ENCODE data around the gene FAM185A.
"Not testable (repeated sequence)": the region's sequence is repeated elsewhere in the genome, so short reads cannot be mapped to it uniquely, and the experiment has no call there.

Gene FAM185A

DNA sequence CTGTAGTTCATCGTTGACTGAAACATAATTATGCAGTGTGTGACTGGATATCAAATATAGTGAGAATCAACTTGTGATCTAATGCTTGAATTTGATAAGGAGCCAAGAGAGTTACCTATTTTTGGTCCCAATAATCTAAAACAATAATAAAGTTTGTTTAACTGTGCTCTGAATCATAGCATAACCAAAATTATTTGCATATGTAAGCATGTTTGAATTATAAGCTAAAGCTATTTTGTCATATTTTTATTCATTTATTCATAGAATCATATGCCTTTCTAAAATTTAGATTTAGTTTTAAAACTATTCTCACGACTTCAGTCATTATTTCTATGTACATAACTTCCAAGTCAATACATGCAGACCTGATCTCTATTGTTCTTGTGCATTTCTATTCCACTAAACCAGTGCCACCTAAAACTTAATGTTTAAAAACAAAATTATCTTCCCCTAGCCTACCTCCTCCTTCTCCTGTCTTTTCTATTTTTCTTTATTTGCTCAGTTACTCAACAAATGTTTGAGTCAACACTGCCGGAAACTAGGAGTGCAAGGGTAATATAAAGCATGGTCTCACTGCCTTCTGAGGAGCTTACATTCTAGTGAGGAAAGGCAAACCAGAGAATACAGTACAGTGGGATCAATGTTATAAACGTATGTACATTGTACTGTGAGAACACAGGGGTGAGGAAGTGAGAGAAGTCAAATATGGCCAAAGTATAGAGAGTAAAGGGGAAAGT lies 41.7 kb downstream of the FAM185A start:
- ATAC-seq (replicated peaks; ENCODE audit: extremely low read depth, poor library complexity, severe bottlenecking); H3K9me3 Mint-ChIP-seq; H3K4me3 Mint-ChIP-seq; H3K27me3 Mint-ChIP-seq; H3K4me1 Mint-ChIP-seq; DNase-seq (ENCODE audit: low spot score in 2 of 2); H3K36me3 Mint-ChIP-seq (ENCODE audit: insufficient read depth); H3K27ac Mint-ChIP-seq (ENCODE audit: low read depth): not testable (repeated sequence)

DNA sequence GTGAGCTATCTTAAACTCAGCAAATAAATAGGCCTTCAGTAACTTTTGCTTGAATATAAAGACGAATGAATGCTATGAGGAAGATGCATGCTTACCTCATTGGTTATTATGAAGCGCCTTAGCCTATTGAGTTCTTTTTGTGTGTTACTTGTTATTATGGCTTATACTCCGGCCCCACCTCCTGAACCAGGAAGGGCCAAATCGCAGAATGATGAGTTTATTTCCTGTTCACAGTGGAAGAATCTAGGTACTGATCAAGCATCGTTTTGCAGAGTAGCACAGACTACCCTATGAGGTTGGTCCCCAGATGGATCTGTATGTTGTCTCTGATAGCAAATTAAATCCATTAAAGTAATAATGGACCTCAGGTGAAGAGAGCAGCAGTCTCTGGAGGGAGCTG lies 42.6 kb downstream of the FAM185A start:
- H3K36me3 Mint-ChIP-seq (ENCODE audit: insufficient read depth); ATAC-seq (replicated peaks; ENCODE audit: extremely low read depth, poor library complexity, severe bottlenecking); H3K4me1 Mint-ChIP-seq; H3K9me3 Mint-ChIP-seq; H3K27ac Mint-ChIP-seq (ENCODE audit: low read depth); H3K4me3 Mint-ChIP-seq; DNase-seq (ENCODE audit: low spot score in 2 of 2); H3K27me3 Mint-ChIP-seq: not testable (repeated sequence)

DNA sequence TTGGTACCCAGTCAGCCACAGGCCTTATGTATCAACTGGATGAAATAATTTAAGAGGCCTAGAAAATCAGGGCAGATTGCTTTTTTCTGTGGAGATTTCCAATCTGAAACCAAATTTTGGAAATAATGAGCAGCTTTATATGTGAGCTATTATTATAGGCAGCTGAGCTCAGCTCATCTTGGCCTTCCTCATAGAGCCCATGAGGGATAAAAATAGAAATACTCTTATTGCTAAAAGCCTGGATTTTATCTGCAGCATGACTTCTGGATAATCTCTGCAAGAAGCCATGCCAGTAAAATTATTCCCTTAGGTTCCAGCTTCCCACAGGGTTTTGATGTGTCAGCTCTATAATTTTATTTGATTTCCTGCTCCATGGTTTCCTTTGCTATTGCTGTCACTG lies 43.0 kb downstream of the FAM185A start:
- ATAC-seq (replicated peaks; ENCODE audit: extremely low read depth, poor library complexity, severe bottlenecking); H3K36me3 Mint-ChIP-seq (ENCODE audit: insufficient read depth); H3K27me3 Mint-ChIP-seq; H3K9me3 Mint-ChIP-seq; H3K4me1 Mint-ChIP-seq; H3K27ac Mint-ChIP-seq (ENCODE audit: low read depth); H3K4me3 Mint-ChIP-seq; DNase-seq (ENCODE audit: low spot score in 2 of 2): not testable (repeated sequence)

DNA sequence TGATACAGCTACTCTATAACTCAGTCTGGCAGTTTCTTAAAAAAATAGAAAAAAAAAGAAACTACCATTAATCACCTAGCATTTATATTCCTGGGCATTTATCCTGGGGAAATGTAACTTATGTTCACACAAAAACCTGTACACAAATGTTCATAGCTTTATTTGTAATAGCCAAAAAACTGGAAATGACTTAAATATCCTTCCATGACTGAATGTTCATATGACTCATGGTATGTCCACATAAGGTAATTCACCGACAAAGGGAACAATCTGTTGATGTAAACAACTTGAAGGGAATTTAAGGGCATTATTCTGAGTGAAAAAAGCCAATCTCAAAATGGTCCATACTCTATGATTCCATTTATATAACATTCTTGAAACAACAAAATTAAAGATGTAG lies 45.8 kb downstream of the FAM185A start:
- H3K4me3 Mint-ChIP-seq; DNase-seq (ENCODE audit: low spot score in 2 of 2); H3K27ac Mint-ChIP-seq (ENCODE audit: low read depth); H3K4me1 Mint-ChIP-seq; ATAC-seq (replicated peaks; ENCODE audit: extremely low read depth, poor library complexity, severe bottlenecking); H3K9me3 Mint-ChIP-seq; H3K27me3 Mint-ChIP-seq; H3K36me3 Mint-ChIP-seq (ENCODE audit: insufficient read depth): not testable (repeated sequence)

DNA sequence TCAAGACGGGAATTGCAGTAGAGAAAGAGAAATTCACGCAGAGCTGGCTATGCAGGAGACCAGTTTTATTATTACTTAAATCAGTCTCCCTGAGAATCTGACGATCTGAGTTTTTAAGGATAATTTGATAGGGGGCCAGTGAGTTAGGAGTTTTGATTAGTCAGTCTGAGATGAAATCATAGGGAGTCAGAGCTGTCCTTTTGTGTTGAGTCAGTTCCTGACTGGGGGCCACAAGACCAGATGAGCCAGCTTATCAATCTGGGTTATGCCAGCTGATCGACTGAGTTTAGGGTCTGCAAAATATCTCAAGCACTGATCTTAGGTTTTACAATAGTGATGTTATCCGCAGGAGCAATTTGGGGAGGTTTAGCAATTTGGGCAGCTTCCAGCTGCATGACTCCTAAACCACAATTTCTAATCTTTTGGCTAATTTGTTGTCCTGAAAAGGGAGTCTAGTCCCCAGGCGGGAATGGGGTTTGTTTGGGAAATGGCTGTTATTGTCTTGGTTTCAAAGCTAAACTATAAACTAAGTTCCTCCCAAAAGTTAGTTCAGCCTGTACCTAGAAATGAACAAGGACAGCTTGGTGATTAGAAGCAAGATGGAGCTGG lies 47.3 kb downstream of the FAM185A start:
- not testable (repeated sequence) for DNase-seq (ENCODE audit: low spot score in 2 of 2); H3K9me3 Mint-ChIP-seq; ATAC-seq (replicated peaks; ENCODE audit: extremely low read depth, poor library complexity, severe bottlenecking); H3K4me3 Mint-ChIP-seq; H3K36me3 Mint-ChIP-seq (ENCODE audit: insufficient read depth); H3K27ac Mint-ChIP-seq (ENCODE audit: low read depth); H3K4me1 Mint-ChIP-seq; H3K27me3 Mint-ChIP-seq

DNA sequence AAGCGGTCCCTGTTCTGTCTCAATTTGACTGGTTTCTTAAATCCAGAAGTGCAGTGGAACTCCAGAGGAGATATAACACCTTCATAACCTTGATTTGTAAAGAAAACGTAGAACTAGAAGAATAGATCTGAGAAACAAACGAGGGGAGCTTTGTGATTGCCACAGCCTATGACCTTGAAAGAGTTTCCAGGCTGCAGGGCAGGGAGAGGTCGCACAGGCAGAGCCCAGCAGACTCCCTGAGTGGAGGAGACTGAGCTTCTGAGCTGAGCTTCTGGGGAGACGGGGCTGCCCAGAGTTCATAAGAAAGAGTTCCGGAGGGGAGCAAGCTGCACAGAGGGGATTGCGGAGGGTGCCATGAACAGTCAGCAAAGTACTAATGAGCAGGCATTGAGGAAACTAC lies 57.8 kb downstream of the FAM185A start:
- no peaks in the 10 kb centered on the region for H3K27me3 Mint-ChIP-seq
- no peaks in the 10 kb centered on the region for H3K4me1 Mint-ChIP-seq
- ATAC-seq (replicated peaks; ENCODE audit: extremely low read depth, poor library complexity, severe bottlenecking) (no peak), DNase-seq (ENCODE audit: low spot score in 2 of 2) (no peak)
- no peaks in the 10 kb centered on the region for H3K36me3 Mint-ChIP-seq (ENCODE audit: insufficient read depth)
- H3K27ac Mint-ChIP-seq (ENCODE audit: low read depth): no peak overlapping the region
- no peak overlapping the region for H3K4me3 Mint-ChIP-seq
- H3K9me3 Mint-ChIP-seq: no peaks in the 10 kb centered on the region

DNA sequence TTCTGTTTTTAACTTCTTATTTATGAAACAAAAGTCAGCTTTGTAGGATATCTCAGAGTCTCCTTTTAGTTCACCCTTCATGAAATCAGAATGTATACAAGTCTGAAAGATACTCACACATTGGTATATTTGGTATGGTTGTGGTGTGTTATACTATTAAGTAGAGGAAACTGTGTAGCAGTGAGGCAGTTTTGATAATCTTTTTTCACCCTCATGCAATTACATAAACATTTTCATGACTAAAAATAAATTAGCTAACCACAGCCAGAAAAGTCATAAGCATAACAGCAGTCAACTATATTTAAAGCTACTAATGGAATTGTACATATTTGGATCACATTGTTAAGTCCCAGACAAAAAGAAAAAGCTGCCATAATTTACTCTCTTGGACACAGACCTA lies 62.1 kb downstream of the FAM185A start:
- Mint-ChIP-seq H3K27me3 (no peaks in the 10 kb centered on the region), H3K4me3 (no peak overlapping the region), H3K36me3 (ENCODE audit: insufficient read depth) (no peaks in the 10 kb centered on the region), H3K27ac (ENCODE audit: low read depth) (no peak overlapping the region), H3K9me3 (no peaks in the 10 kb centered on the region), H3K4me1 (no peaks in the 10 kb centered on the region)
- DNase-seq (ENCODE audit: low spot score in 2 of 2) (no peak), ATAC-seq (replicated peaks; ENCODE audit: extremely low read depth, poor library complexity, severe bottlenecking) (no peak)

DNA sequence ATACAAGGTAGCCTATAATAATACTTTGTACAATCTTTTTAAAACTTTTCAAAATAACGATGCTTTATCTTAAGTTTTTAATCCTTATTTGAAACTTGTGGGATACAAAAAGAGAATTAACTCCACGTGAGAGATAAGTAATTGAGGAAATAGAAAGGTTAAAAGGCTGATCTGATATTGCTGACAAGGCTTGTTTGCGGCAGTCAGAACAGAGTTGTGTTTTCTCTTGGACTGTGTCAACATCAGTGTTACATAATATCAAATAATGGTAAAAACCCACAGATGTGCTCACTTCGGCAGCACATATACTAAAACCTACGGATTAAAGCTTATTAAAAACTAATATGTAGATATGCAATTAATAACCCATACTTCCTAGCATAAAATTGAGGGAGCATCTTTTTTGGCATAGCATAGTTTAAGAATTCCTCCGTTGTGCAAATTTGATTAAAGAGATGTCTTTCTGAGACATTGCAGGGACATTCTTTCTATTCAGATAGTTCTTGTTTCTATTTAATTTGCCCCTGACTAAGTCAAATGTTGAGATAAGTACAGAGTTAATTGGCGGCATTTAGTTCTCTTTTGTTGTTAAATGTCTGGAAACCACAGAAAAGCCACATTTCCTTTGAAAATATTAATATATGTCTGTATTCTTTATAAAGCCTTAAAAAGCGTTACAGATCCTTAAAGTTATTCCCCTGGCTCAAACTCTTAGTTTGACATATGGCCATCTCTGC lies 63.3 kb downstream of the FAM185A start:
- DNase-seq (ENCODE audit: low spot score in 2 of 2) (no peak), ATAC-seq (replicated peaks; ENCODE audit: extremely low read depth, poor library complexity, severe bottlenecking) (no peak)
- no peaks in the 10 kb centered on the region for H3K9me3 Mint-ChIP-seq
- H3K4me1 Mint-ChIP-seq: no peaks in the 10 kb centered on the region
- H3K27ac Mint-ChIP-seq (ENCODE audit: low read depth): no peak overlapping the region
- H3K36me3 Mint-ChIP-seq (ENCODE audit: insufficient read depth): no peaks in the 10 kb centered on the region
- no peak overlapping the region for H3K4me3 Mint-ChIP-seq
- no peaks in the 10 kb centered on the region for H3K27me3 Mint-ChIP-seq

DNA sequence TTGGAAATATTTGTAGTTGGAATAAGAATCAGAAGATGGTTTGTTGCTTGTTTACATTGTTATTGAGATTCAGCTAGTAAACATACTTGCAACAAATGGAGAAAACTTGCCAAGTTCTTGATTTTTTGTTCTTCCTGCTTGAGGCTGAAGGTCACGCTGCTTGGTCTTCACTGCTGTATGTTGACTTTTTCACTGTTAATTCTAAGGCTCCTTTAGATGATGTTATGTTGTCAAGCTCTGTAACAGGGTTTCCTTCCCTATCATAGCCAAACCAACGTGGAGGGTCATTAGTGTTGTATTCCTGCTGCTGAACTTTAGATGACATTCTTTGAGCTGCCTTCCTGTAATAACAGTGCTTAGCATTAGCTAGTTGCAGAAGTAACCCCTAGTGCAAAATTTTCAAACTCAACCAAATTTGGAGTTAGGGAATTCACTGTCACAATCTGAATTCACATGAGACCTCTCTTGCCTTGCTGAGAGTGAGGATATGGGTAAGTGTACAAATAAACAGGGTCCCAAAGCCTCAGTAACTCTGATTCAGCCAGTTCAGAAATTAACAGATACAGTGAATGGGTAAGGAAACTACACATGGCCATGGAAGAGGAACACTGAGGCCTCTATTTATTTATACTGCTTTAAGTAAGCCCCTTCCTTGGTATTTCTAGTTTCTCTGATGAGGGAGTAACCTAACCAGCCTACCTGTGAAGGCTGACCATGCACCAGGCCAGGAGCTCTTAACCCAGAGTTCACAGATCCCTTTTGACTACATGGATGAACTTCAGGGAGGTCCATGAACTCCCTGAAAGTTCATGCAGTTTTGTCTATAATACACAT lies 64.6 kb downstream of the FAM185A start:
- no peak overlapping the region for H3K4me3 Mint-ChIP-seq
- ATAC-seq (replicated peaks; ENCODE audit: extremely low read depth, poor library complexity, severe bottlenecking) (no peak), DNase-seq (ENCODE audit: low spot score in 2 of 2) (no peak)
- no peak overlapping the region for H3K27ac Mint-ChIP-seq (ENCODE audit: low read depth)
- H3K27me3 Mint-ChIP-seq: no peaks in the 10 kb centered on the region
- H3K4me1 Mint-ChIP-seq: no peaks in the 10 kb centered on the region
- no peaks in the 10 kb centered on the region for H3K9me3 Mint-ChIP-seq
- H3K36me3 Mint-ChIP-seq (ENCODE audit: insufficient read depth): no peaks in the 10 kb centered on the region

DNA sequence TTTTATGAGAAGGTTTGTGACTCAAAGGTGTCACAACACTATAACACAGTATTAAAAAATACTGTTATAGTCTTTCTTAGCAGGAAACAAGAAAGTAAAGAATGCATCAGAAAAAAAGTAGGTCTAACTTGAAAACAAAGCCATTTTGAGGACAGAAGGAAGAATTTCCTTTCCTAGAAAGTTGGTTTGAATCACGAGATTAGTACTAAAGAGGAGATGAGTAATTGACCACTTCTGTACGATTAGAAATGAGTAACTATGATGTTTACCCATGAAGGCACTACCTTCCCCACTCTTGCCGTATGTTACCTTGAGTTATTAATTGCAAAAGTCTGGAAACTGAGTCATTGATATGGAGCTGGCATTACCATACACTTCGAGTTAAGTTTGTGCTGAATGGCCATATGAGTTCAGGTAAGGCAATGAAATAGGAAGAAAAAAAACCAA lies 65.2 kb downstream of the FAM185A start:
- Mint-ChIP-seq H3K27me3 (no peaks in the 10 kb centered on the region), H3K4me1 (no peaks in the 10 kb centered on the region), H3K27ac (ENCODE audit: low read depth) (no peak overlapping the region), H3K9me3 (no peaks in the 10 kb centered on the region), H3K4me3 (no peak overlapping the region), H3K36me3 (ENCODE audit: insufficient read depth) (no peaks in the 10 kb centered on the region)
- ATAC-seq (replicated peaks; ENCODE audit: extremely low read depth, poor library complexity, severe bottlenecking) (no peak), DNase-seq (ENCODE audit: low spot score in 2 of 2) (no peak)

DNA sequence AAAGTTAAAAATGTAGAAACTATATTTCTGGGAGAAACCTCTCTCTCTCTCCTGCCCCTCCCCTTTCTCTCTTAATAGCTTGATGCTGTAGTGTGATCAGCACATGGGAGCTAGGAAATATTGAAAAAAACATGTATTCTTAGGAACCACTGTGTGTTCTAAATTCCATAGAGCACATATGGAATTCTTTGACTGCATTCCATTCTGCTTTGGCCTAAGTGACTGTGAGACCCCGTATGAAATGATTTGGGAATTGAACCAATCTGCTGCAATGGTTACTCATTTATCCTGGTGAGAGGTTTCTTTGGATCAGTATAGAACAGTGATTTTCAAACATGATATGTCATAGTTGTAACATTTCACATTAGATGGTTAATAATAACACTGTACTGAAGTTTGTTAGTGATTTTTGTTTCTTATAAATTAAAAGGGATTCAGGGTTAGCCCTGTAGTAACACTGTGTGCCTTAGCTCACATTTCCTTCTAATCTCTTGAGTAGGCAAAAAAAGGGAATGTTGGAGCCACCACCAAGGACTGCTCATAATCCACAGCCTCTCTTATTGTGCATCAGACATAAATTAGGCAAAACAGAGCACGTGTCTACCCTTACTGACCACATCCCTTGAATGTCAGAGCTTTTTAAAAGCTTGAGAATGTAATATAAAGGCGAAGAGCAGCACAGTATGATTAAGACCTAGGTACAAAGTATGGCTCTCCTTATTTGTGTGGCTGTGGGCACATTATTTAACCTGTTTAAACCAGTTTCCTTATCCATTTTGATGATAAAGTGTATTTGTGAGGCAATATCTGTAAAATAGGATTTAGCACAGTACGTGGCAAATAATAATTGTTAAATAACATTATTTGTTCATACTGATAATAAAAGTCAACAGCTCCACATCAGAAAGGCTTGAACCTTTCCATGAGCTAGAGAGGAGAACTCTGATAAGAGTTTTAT lies 69.1 kb downstream of the FAM185A start:
- DNase-seq (ENCODE audit: low spot score in 2 of 2) (no peak), ATAC-seq (replicated peaks; ENCODE audit: extremely low read depth, poor library complexity, severe bottlenecking) (no peak)
- Mint-ChIP-seq H3K27ac (ENCODE audit: low read depth) (no peak overlapping the region), H3K4me1 (no peaks in the 10 kb centered on the region), H3K27me3 (no peaks in the 10 kb centered on the region), H3K4me3 (no peak overlapping the region), H3K9me3 (no peaks in the 10 kb centered on the region), H3K36me3 (ENCODE audit: insufficient read depth) (no peaks in the 10 kb centered on the region)

DNA sequence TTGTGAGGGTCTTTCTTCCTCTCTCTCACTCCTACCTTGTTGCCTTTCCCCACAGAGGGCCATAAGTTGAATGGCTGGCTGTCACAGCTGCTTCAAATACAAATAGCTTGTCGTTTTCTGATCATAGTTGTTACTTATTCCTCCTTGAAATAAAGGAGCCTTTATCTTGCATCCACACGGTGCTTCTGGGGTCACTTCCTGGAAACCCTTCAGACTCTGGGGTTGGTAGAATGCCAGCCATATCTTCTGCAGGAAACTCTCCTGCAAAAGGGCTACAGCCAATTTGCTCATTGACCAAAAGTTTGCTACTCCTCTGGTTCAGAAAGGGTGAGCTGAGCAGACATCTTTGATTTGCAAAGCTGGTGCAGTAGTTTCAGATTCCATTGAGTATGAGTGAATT lies 70.4 kb downstream of the FAM185A start:
- no peak for ATAC-seq (replicated peaks; ENCODE audit: extremely low read depth, poor library complexity, severe bottlenecking)

More for the DNA sequence above, 70.4 kb downstream of the FAM185A start:
- Mint-ChIP-seq H3K27ac (ENCODE audit: low read depth) (no peak overlapping the region), H3K27me3 (no peaks in the 10 kb centered on the region), H3K4me3 (no peak overlapping the region), H3K9me3 (no peaks in the 10 kb centered on the region), H3K36me3 (ENCODE audit: insufficient read depth) (no peaks in the 10 kb centered on the region), H3K4me1 (no peaks in the 10 kb centered on the region)
- DNase-seq (ENCODE audit: low spot score in 2 of 2): no peak
